Peyer's patch (tissue), 4 donors: Measurements from ENCODE around the gene DLD. TPM values are rescaled to one million over a fixed set of nuclear protein-coding genes. Genes with fewer than 3 reads are reported as not detected.
"Not testable (repeated sequence)": the region's sequence is repeated elsewhere in the genome, so short reads cannot be mapped to it uniquely, and the experiment has no call there.

Source experiments
- DNase-seq, 3 donors: peaks; one replicate each; pipeline ENCODE4 v3.0.0-alpha.2; 2017 to 2019
- H3K27ac ChIP-seq, 4 donors: fragments of 200-600 bp; sonication (generic); one replicate each; pipeline ENCODE4 v1.5.1; 2016 to 2019
- H3K27me3 ChIP-seq, 2 donors: fragments of 200-600 bp; sonication (generic); one replicate each; pipeline ENCODE4 v1.5.1; 2019
- H3K36me3 ChIP-seq, 3 donors: fragments of 200-600 bp; sonication (generic); one replicate each; pipeline ENCODE4 v1.5.1; 2016 to 2019
- H3K4me1 ChIP-seq, 4 donors: fragments of 200-600 bp; sonication (generic); one replicate each; pipeline ENCODE4 v1.5.1; 2016 to 2019
- H3K4me3 ChIP-seq, 4 donors: fragments of 200-600 bp; sonication (generic); 1 replicate in 3 of 4; 2 replicates in 1 of 4; pipeline ENCODE4 v1.5.1; 2016 to 2019; ENCODE audit warnings: mild to moderate bottlenecking in 1 of 4
- H3K9me3 ChIP-seq, 4 donors: fragments of 200-600 bp; sonication (generic); one replicate each; pipeline ENCODE4 v1.5.1; 2016 to 2019; ENCODE audit warnings: mild to moderate bottlenecking in 1 of 4
- CTCF ChIP-seq, 6 experiments: fragments of 450-650 bp in 4 of 6; fragments of 200-600 bp in 2 of 6; sonication (generic) in 1 of 6; IDR thresholded peaks; one replicate each; pipeline ENCODE4 v1.5.1; 2017 to 2019; ENCODE audit warnings: antibody characterized with exemption in 6 of 6, mild to moderate bottlenecking in 3 of 6, moderate library complexity in 1 of 6
- POLR2A ChIP-seq, 2 donors: fragments of 450-650 bp; IDR thresholded peaks; one replicate each; pipeline ENCODE4 v1.5.1; 2017; ENCODE audit warnings: antibody characterized with exemption in 2 of 2, mild to moderate bottlenecking in 2 of 2, moderate library complexity in 2 of 2
- total RNA-seq, 4 donors: library from RNA; depleted of rRNA; stranded (reverse); fragments of >200 nt; gene quantifications; one replicate each; pipeline ENCODE4 v1.1.0, GENCODE V29; 2016

DLD gene
- total RNA-seq, 4 donors from 2014 or later = 53.9 to 93.3 (median 74.2) TPM

- H3K4me1 ChIP-seq = no peaks in the 10 kb centered on the region
- H3K9me3 ChIP-seq = no peaks in the 10 kb centered on the region
- H3K27me3 ChIP-seq = no peaks in the 10 kb centered on the region
- TF ChIP-seq CTCF (IDR thresholded peaks at IDR 0.05) (no peak), POLR2A (IDR thresholded peaks at IDR 0.05) (no peak)
- no peak overlapping the region for H3K27ac ChIP-seq
- no peak for DNase-seq
- H3K4me3 ChIP-seq = no peak overlapping the region
- H3K36me3 ChIP-seq = peaks cover 0 to 77% (median 0%) of the 10 kb centered on the region in 3 donors
These were observed 27.0 kb downstream of the DLD start for GRCh38 chr7:107917763-107918651.

GRCh38 chr7:107918948-107919347 is 28.0 kb downstream of the DLD start:
- TF ChIP-seq POLR2A (IDR thresholded peaks at IDR 0.05) = no peak
- no peak for TF ChIP-seq CTCF (IDR thresholded peaks at IDR 0.05)
- H3K4me1 ChIP-seq = no peaks in the 10 kb centered on the region
- H3K27me3 ChIP-seq = no peaks in the 10 kb centered on the region
- H3K36me3 ChIP-seq = peaks cover 0 to 86% (median 0%) of the 10 kb centered on the region in 3 donors
- no peak overlapping the region for H3K4me3 ChIP-seq
- no peak for DNase-seq
- no peak overlapping the region for H3K27ac ChIP-seq
- H3K9me3 ChIP-seq = no peaks in the 10 kb centered on the region

- Histone ChIP-seq H3K27ac (no peak overlapping the region), H3K4me3 (no peak overlapping the region), H3K36me3 (peaks cover 0 to 94% (median 0%) of the 10 kb centered on the region in 3 donors), H3K27me3 (no peaks in the 10 kb centered on the region), H3K4me1 (peaks cover 0 to 7% (median 2%) of the 10 kb centered on the region in 4 donors), H3K9me3 (no peaks in the 10 kb centered on the region)
- TF ChIP-seq CTCF (IDR thresholded peaks at IDR 0.05) (no peak), POLR2A (IDR thresholded peaks at IDR 0.05) (no peak)
- DNase-seq = no peak
These were observed 29.2 kb downstream of the DLD start for GRCh38 chr7:107920048-107920772.

GRCh38 chr7:107921826-107922225 is 30.8 kb downstream of the DLD start:
- H3K27ac ChIP-seq, H3K4me3 ChIP-seq, H3K9me3 ChIP-seq, H3K27me3 ChIP-seq, H3K4me1 ChIP-seq, DNase-seq: not testable (repeated sequence)
- H3K36me3 ChIP-seq = peaks cover 0 to 92% (median 0%) of the 10 kb centered on the region in 3 donors

- no peak for DNase-seq
- Histone ChIP-seq H3K36me3 (peaks cover 0 to 85% (median 0%) of the 10 kb centered on the region in 3 donors), H3K27me3 (no peaks in the 10 kb centered on the region), H3K9me3 (no peaks in the 10 kb centered on the region), H3K27ac (peak overlapping the region in 1 of 4 donors; percentile 10), H3K4me1 (peaks cover 0 to 7% (median 2%) of the 10 kb centered on the region in 4 donors), H3K4me3 (no peak overlapping the region)
- TF ChIP-seq POLR2A (IDR thresholded peaks at IDR 0.05) (no peak), CTCF (IDR thresholded peaks at IDR 0.05) (no peak)
These were observed 31.9 kb downstream of the DLD start for GRCh38 chr7:107922886-107923285.
